HT1080 (cell line): ENCODE measurements around the gene VANGL2. TPM values are rescaled to one million over a fixed set of nuclear protein-coding genes. Genes with fewer than 3 reads are reported as not detected.
"Not testable (repeated sequence)": the region's sequence is repeated elsewhere in the genome, so short reads cannot be mapped to it uniquely, and the experiment has no call there.

Experiments
- DNase-seq: peaks from one replicate; pipeline ENCODE4 v3.0.0-alpha.2; 2015; ENCODE audit warnings: low read depth
- total RNA-seq: library from RNA; depleted of rRNA; stranded (reverse); fragments of >200 nt; shearing (Covaris generic); gene quantifications from 2 replicates; pipeline ENCODE4 v1.2.3, GENCODE V29; 2014

VANGL2 gene
- total RNA-seq, 1 experiment from 2014 or later: 2.5 TPM

GRCh38 chr1:160370561-160371345 lies 29.6 kb upstream of the VANGL2 start:
- DNase-seq: no peak

GRCh38 chr1:160371346-160371631 lies 29.1 kb upstream of the VANGL2 start:
- DNase-seq: no peak

- no peak for DNase-seq
Observed at GRCh38 chr1:160371756-160372155, 28.6 kb upstream of the VANGL2 start.

GRCh38 chr1:160373696-160374095 lies 26.7 kb upstream of the VANGL2 start:
- DNase-seq: no peak

- DNase-seq: peak; percentile 14
Observed at GRCh38 chr1:160374306-160375110, 25.9 kb upstream of the VANGL2 start.

- peak; percentile 62 for DNase-seq
Observed at GRCh38 chr1:160375788-160376524, 24.4 kb upstream of the VANGL2 start.

GRCh38 chr1:160376525-160377131 lies 23.7 kb upstream of the VANGL2 start:
- DNase-seq: peak; percentile 64

GRCh38 chr1:160377585-160378206 lies 22.7 kb upstream of the VANGL2 start:
- peak; percentile 62 for DNase-seq

GRCh38 chr1:160384812-160385211 lies 15.6 kb upstream of the VANGL2 start:
- DNase-seq: not testable (repeated sequence)

- not testable (repeated sequence) for DNase-seq
Observed at GRCh38 chr1:160388406-160388805, 12.0 kb upstream of the VANGL2 start.

GRCh38 chr1:160394673-160395072 lies 5.7 kb upstream of the VANGL2 start:
- no peak for DNase-seq

- DNase-seq: no peak
Observed at GRCh38 chr1:160397651-160398050, 2.7 kb upstream of the VANGL2 start.

- no peak for DNase-seq
Observed at GRCh38 chr1:160398823-160399222, 1.5 kb upstream of the VANGL2 start.

- DNase-seq: no peak
Observed at GRCh38 chr1:160399544-160400222, 681 bp upstream of the VANGL2 start.

- no peak for DNase-seq
Observed at GRCh38 chr1:160400646-160401486, 502 bp downstream of the VANGL2 start.

- no peak for DNase-seq
Observed at GRCh38 chr1:160401487-160401805, 1.1 kb downstream of the VANGL2 start.

GRCh38 chr1:160402001-160402795 lies 1.8 kb downstream of the VANGL2 start:
- DNase-seq: no peak

- DNase-seq: no peak
Observed at GRCh38 chr1:160403244-160403643, 2.9 kb downstream of the VANGL2 start.

GRCh38 chr1:160404094-160404493 lies 3.7 kb downstream of the VANGL2 start:
- no peak for DNase-seq
